ENCODE results near the gene KRT85. TPM values are rescaled to one million over a fixed set of nuclear protein-coding genes. Genes with fewer than 3 reads are reported as not detected.
A peak's percentile ranks its signal among the peaks of the same experiment; 100 is the strongest.

The KRT85 gene
- total RNA-seq, 4 donors from 2014 or later: 0.15 to 101 (median 8.3) TPM; not detected in 1

GRCh38 chr12:52356031-52356761 lies 11.1 kb downstream of the KRT85 start:
- peak in 1 of 2 donors; percentile 84 for DNase-seq (ENCODE audit: low spot score in 2 of 2)
- intact Hi-C loops (cut with DNase I; ENCODE audit: low total_unique reads): no loop called here
- WGBS, 2 donors: 88 to 92% methylated on average over 34 to 52 of the region's 56 CpGs
- TF ChIP-seq CTCF (IDR thresholded peaks at IDR 0.05): no peak
- H3K4me3 ChIP-seq (ENCODE audit: low read depth, poor library complexity, severe bottlenecking): no peak overlapping the region

GRCh38 chr12:52355176-52355575 lies 12.1 kb downstream of the KRT85 start:
- H3K4me3 ChIP-seq (ENCODE audit: low read depth, poor library complexity, severe bottlenecking): no peak overlapping the region
- intact Hi-C loops (cut with DNase I; ENCODE audit: low total_unique reads): no loop called here
- TF ChIP-seq POLR2A (IDR thresholded peaks at IDR 0.05) (no peak), CTCF (IDR thresholded peaks at IDR 0.05) (no peak)
- 88 to 91% methylated on average over 8 of the region's 8 CpGs for WGBS, 2 donors
- peak in 1 of 2 donors; percentile 68 for DNase-seq (ENCODE audit: low spot score in 2 of 2)

GRCh38 chr12:52354200-52354599 lies 13.1 kb downstream of the KRT85 start:
- peak in 1 of 2 donors; percentile 80 for DNase-seq (ENCODE audit: low spot score in 2 of 2)
- WGBS, 2 donors: 15 to 20% methylated on average over 5 of the region's 5 CpGs
- intact Hi-C loops (cut with DNase I; ENCODE audit: low total_unique reads): no loop called here
- no peak overlapping the region for H3K4me3 ChIP-seq (ENCODE audit: low read depth, poor library complexity, severe bottlenecking)
- TF ChIP-seq CTCF (IDR thresholded peaks at IDR 0.05) (no peak), POLR2A (IDR thresholded peaks at IDR 0.05) (no peak)

GRCh38 chr12:52353766-52354165 lies 13.5 kb downstream of the KRT85 start:
- intact Hi-C loops (cut with DNase I; ENCODE audit: low total_unique reads): no loop called here
- WGBS, 2 donors: 67 to 69% methylated on average over 3 of the region's 3 CpGs
- DNase-seq (ENCODE audit: low spot score in 2 of 2): peak in 1 of 2 donors; percentile 53
- no peak overlapping the region for H3K4me3 ChIP-seq (ENCODE audit: low read depth, poor library complexity, severe bottlenecking)
- TF ChIP-seq POLR2A (IDR thresholded peaks at IDR 0.05): no peak
- no peak for TF ChIP-seq CTCF (IDR thresholded peaks at IDR 0.05)

GRCh38 chr12:52352951-52353350 lies 14.3 kb downstream of the KRT85 start:
- WGBS, 2 donors: 88 to 97% methylated on average over 2 of the region's 2 CpGs
- intact Hi-C loops (cut with DNase I; ENCODE audit: low total_unique reads): no loop called here
- no peak for TF ChIP-seq POLR2A (IDR thresholded peaks at IDR 0.05)
- TF ChIP-seq CTCF (IDR thresholded peaks at IDR 0.05): no peak
- DNase-seq (ENCODE audit: low spot score in 2 of 2): peak in 1 of 2 donors; percentile 37
- H3K4me3 ChIP-seq (ENCODE audit: low read depth, poor library complexity, severe bottlenecking): no peak overlapping the region
